Measurements from ENCODE around the gene ATXN1.
"Not testable (repeated sequence)": the region's sequence is repeated elsewhere in the genome, so short reads cannot be mapped to it uniquely, and the experiment has no call there.

The ATXN1 gene

DNA sequence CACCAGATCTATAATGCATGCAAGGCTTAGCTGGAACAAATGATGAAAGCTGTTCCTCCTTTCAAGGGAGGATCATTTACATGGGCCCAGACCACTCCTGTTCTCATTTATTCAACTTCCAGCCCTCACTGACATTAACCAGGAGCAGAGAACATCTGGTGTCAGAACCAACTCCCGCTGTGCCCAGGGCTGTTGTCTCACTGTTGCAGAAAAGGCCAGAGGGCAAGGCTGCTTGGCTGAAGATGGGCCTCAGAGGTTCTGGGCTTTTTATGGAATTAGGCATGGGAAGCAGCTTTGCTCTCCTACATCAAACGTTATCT is 358.7 kb downstream of the ATXN1 start:
- DNase-seq: no peak

DNA sequence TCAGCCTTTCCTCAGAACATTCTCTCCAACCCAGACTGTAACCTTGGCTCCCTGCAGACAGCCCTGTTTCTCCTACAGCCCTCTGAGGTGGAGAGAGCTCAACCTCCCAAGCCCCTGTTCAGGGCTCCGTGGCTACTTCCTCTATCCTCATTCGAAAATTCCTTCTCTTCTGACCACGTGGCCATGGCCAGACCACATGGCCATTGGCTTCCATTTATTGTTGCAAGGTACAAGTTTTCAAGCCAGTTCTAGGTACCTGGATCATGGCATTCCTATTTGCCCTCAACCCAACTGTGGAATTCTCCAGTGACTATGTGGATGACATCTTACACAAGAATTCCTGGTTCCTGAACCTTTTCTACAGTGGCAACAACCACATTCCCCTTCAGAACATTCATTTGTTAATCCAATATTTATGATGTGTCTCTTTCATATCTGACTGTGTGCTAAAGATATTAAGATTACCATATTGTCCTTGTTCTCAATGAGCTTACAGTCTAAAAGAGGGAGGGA is 361.0 kb downstream of the ATXN1 start:
- no peak for DNase-seq

DNA sequence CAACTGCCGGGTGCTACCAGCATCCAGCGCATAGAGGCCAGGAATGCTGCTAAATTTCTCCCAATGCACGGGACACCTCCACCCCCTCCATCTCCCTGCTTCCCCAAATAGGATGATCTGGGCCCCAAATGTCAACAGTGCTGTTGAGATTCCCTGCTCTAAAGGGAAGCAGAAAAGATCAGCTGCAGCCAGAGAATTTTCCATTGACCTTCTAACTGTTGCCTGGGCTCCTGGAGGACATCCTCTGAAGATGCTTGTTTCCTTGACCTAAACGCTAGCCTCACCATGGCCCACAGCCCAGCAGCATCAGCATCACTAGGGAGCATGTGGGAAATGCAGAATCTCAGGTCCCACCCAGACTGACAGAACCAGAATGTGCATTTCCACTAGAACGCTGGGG is 361.6 kb downstream of the ATXN1 start:
- no peak for DNase-seq

DNA sequence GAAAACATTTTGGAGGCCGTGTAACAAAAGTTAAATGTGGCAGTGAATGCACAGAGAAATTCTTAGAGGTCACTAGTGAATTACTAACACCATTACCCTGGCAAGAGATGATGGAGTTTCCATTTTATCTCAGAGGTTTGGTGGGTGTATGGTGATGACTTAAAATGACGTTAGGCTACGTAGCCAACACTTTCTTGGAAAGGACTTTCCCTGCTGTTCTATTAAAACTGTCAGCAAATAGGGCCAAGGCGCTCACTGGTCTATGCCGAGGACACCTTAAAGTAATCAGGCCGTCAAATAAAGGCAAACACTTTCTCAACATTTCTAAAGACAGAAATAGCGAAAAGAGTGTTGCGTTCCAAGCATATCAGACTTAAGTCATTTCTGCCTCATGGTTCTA is 362.1 kb downstream of the ATXN1 start:
- no peak for DNase-seq

DNA sequence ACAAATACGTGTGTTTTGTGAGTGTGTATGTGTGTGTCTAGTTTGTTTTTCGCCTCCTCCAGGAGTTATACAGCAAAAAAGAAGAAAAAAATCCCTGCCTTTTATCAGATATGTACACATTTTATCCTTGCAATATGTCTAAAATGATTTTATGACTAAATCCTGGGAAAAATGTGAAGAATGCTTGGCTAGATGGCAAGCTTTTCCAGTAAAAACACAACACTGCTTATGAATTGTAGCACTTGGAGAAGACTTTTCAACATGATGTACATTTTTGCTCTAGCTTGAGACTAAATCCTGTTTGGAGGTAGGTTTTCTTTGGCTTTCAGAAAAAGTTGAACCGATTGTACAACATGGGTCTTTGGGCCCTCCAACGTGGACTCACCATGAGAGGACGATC is 362.7 kb downstream of the ATXN1 start:
- no peak for DNase-seq

DNA sequence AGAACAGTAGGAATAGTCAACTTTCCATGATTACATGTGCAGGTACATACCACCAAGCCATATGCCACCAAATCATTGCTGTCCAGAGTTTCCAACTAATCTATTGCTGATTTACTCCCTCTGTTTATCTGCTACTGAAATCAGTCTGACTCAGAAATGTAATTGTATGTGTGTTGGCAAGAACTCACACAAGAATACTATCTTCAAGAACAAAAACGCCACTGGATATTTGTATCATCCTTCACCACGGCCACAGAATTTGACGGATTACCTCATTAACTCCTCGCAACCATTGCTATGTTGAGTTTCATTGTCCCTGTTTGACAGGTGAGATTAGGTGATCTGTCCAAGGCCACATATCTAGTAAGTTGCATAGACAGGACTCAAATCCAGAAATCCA is 363.6 kb downstream of the ATXN1 start:
- no peak for DNase-seq

DNA sequence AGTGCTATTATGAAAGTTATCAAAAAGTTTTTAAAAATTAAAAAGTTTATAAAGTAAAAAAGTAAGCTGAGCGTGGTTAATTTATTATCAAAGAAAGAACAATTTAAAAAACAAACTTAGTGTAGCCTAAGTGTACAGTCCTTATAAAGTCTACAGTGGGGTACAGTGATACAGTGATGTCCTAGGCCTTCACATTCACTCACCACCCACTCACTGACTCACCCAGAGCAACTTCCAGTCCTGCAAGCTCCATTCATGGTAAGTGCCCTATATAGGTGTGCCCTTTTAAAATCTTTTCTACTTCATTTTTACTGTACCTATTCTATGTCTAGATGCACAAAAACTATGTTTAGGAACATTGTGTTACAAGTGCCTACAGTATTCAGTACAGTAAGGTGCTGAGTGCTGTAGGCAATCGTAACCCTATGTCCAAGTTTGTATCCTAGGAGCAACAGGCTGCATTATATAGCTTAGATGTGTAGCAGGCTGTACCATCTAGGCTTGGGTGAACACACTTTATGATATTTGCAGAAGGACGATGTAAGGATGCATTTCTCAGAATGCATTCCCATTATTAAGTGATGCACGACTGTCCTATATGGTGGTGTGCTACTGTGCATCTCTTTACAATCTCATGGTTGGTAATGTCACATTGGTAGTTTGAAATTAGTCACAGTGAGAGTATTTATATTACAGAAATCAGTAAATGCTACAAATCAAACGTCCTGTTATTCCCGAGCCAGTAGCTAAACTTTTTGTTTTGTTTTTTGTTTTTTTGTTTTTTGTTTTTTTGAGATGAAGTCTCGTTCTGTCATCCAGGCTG is 364.6 kb downstream of the ATXN1 start:
- no peak for DNase-seq

DNA sequence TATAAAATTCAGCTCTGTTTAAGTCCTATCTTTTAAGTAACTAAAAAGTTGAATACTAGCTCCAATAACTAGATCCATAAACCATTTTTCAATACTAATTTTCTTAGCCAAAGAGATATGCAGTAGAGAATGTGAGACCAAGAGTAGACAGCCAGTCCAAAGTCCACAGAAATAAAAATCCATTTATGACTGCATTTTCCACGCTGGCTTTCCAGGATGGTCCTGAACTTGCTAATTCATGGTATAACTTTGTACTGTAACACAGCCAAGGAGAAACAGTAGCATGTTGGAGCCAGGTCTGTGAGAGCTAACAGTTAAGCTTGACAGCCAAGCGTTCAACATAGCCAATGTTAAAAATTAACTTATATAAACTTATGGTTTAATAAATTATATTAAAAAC is 366.6 kb downstream of the ATXN1 start:
- DNase-seq: no peak

DNA sequence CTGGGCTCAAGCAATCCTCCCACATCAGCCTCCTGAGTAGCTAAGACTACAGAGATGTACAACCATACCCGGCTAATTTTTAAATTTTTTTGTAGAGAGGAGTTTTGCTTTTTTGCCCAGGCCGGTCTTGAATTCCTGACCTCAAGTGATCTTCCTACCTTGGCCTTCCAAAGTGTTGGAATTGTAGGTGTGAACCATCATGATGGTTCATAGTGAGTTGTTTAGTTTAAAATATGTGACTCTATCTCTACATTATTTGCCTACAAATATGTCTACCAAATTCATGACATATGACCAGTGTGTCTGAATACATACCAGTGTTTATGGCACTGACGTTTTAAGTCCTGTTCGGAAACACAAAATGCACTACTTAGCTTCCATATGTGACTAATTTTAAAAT is 367.9 kb downstream of the ATXN1 start:
- no peak for DNase-seq

DNA sequence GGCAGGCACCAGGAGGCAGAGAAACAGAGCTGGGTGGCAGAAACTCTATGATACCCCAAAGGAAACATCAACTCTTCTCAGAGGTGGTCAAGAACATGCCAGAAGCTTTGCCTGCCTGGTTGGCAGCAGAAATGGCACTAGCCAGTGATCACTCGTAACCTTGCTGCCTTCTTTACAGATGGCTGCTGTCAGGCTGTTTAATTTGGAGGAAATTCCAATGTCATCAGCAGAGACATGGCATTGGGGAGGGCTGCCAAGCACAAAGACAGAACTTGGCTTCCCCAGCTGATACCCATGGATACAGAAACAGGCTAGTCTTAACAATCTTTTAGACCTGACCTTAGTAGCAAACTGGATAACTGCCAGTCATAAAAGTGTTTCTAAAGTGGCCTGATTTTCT is 369.2 kb downstream of the ATXN1 start:
- no peak for DNase-seq

DNA sequence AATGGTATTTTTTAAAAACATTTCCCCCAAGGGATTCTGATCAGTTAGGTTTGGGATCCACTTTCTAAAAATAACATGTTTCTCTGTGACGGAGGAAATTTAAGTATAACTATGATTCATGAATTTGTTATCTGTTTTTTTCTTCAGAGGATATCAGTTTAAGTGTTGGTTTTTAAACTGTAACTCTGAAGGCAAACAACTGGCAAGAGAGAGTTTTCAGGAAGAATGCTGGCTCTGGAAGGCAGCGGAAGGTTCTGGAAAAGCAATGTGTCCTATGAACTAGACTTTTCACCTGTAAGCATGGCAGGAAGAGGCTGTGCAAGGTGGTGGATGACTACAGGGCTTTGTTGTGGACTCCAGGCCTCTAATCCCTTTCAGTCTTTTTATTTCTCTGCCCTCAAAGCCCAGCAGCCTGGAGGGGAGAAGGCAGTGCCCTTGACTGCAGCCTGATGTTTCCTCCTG is 369.8 kb downstream of the ATXN1 start:
- no peak for DNase-seq

DNA sequence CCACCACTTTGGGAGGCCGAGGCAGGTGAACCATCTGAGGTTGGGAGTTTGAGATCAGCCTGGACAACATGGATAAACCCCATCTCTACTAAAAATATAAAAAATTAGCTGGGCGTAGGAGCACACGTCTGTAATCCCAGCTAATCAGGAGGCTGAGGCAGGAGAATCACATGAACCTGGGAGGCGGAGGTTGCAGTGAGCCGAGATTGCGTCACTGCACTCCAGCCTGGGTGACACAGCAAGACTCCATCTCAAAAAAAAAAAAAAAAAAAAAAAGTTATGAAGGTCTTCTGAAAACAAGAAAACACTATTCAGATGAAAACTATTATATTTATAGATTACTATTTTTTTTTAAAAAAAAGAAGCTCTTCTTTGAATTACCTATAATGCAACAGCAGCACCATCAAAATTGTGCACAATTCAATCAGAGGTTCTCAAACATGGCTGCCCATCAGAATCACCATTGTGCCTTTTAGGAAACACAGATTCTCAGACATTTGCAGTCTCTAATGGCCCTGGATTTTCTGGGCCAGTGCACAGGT is 370.3 kb downstream of the ATXN1 start:
- DNase-seq: not testable (repeated sequence)

DNA sequence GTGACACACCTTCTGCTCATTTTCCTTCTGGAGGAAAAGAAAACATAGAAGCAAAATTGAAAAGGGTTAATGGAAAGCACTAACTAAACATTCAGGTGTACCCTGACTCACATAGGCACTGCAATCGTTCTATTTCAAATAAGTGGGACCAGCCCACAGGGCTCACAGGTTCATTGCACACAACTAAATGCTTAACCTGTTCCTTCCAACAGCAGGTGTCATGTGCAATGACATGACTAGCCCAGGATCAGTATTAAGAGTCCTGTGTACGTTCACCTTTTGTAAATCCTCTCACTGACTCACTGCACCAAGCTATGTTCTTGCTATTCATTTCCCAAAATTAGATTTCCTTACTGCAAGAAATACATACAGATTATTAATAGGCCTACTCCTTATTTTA is 371.6 kb downstream of the ATXN1 start:
- no peak for DNase-seq

DNA sequence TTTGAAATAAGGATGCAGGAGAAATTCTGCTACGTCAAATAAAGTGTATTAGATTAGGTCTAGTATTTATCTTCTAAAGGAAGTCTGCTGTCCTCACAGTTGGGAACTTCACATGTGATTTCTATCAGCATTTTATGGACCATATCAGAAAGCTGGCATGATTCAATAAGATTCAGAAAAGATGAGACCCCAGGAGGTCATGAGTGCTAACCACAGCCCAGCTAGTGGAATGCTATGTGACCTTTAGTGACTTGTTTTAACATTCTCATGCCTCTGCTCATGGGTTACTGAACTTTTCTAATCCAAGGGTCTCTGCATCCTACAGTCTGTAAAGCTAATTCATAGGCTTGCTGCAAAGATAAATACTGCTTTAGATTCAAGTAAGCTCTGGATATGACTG is 372.8 kb downstream of the ATXN1 start:
- no peak for DNase-seq

DNA sequence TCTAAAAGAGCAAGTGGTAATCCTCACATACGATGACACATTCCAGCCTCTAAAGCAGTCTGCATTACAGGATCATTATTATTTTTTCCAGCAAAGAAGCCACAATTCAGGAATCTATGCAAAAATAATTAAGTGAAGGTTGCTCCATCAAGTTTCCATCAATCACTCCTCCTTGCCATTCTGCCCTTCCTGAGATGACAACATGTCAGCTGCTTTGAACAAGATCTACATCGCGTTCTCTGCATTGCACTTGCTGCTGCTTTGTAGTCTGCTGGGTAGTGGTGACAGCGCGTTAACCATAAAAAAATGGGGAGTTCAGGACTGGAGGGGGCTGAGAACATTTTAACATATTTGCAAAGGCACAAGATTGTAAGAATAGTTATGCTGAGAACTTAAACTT is 375.2 kb downstream of the ATXN1 start:
- DNase-seq: no peak

DNA sequence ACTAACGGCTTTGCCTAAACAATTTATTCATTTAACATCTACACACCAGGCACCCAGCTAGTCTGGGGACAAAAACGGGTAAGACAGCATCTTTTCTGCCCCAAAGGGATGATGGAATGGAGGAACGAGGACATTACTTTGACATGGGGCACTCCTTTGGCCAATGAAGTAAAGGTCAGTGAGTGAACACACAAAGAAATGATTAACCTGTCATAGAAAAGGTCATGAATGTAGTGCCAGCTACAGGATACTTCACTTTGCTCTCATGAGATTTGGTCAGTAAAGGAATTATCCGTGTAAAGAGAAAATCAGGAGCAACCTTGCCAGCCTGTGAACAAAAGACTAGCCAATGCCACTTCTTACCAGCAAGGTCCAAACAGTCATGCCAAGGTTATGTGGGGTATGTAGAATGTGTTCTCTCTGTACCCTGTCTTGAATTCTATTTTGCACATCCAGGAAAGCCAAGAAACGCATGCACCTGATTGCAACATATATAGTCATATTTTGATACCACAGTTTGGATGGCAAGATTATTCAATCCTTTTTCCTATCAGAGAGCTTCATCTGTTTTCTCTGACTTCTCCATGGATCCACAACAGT is 377.6 kb downstream of the ATXN1 start:
- no peak for DNase-seq

DNA sequence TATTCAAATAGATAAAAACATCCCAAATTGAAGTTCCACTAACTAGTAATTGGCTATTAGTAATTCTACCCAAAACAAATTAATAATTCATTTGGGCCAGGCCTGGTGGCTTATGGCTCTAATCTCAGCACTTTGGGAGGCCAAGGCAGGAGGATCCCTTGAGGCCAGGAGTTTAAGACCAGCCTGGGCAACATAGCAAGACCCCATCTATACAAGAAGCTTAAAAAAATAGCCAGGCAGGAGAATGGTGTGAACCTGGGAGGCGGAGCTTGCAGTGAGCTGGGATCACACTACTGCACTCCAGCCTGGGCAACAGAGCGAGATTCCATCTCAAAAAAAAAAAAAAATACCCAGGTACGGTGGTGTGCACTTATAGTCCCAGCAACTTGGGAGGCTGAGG is 379.3 kb downstream of the ATXN1 start:
- not testable (repeated sequence) for DNase-seq

DNA sequence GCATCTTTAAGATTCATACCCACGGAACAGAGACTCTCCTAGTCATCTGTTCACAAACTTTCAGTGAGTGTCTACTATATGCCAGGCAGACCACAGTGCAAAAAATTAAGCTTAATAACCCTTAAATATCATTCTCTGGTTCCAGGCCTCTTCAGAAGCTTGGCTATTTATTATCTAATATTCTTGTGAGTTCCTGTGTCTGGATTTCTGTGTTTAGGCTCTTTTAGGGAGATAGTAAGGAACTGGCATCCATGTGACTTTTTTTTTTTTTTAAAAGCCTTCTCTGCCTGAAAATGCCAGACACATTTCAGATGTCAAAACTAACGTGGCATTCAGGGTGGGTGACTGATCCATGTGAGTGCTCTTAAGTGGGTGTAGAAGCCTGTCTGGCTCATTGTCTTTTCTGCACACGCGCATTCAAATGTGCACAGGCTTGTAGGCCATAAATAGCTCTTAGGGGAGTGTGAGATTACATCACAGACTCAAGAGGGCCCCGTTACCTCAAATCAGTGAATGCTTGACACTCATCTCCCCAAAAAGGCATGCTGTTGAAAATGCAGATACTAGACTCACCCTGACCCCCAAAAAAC is 380.9 kb downstream of the ATXN1 start:
- peak in 1 of 2 donors; percentile 44 for DNase-seq

DNA sequence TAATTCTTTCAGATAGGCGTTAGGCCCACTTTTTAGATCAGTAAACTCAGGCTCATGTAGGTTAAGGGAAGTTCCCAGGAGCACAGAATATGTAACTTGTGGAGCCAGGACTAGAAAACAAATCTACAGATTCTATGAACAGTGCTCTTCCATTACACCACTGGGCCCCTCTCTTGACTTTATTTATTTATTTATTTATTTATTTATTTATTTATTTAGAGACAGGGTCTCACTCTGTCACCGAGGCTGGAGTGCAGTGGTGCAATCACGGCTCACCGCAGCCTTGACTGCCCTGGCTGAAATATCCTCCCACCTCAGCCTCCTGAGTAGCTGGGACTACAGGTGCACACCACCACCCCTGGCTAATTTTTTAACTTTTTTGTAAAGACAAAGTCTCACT is 382.9 kb downstream of the ATXN1 start:
- DNase-seq: not testable (repeated sequence)

DNA sequence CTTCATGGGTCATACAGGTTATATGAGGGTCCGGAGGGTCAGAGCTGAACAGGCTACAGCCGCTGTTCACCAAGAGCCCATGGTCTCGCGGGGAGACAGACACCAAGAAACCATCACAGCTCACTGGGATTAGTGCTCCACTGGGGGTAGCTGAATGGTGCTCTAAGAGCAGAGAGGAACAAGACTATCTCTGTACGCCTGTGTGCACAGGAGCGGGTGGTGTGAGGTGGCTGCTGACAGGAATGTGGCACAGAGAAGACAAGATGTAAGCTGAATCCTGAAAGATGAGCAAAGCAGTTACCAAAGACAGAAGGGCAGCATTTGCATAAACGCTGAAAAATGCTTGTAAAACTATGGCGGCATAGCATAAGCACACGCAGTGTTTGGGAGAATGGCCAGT is 383.8 kb downstream of the ATXN1 start:
- DNase-seq: no peak

DNA sequence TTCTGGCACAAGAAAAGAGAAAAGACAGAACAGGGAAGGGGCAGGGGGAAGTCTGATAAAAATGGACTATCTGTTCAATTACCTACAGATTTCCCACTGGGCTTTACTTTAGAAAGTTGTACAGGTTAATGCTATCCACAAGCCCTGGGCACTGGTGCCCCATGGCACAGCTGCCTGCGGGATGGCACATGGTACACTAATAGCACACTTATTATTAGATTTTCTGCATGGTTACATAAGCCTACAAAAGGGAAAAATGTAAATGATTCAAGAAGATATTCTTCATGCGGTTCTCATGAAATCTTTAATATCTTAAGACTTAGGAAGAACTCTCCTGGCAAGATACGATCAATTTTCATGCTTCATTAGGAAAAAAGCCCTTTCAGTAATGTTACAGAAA is 385.4 kb downstream of the ATXN1 start:
- no peak for DNase-seq

DNA sequence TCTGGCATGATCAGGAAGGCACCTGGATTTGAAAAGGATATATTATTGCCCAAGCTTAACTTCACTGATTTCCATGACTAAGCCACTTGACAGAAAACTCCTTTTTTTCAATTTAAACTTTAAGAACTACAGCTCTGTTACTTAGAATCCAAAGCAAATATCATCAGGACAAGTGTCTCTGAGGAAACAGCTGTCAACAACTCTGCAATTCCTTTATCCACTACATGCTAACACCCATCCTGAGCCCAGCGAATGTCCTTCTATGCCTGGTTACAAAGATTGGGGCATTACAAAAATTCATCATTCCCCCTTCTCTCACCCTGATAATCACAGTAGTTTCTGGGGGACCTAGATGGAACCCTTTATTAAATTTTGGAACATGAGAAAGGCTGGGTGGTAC is 386.1 kb downstream of the ATXN1 start:
- no peak for DNase-seq

DNA sequence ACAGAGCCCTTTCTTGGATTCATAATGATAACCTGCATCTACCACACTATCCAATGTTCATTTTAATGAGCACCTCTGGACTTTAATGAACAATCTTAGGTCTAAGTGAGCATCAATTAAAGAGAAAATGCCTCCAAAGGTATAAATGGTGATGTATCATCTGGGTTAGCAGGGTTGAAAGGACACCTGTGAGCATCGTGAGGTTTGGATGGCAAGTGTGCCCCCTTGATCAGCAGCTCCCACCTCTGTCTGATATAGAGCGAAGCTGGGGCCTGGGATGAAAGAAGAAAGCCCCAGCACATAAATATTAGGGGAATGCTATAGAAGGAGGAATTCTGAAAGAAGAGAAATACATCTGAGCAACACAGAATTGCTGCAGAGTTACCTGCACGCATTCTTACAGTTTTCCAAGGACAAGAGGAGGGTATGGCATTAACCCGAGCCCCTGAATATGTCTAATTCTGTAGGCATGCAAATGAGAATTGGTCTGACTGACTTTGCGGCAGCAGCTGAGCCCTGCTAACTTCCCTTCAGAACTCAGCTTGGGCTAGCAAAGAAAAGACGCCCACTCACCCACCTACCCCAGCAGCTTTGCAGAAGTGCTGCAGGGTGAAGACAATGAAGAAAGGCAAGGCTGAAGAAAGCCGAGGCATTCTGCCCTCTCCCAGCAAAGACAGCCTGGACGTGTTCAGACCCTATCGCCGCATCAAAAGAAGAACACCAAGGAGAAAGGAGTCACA is 386.6 kb downstream of the ATXN1 start:
- peak; percentile 85 to 87 for DNase-seq
